Stimulated activated CD4-positive, alpha-beta T cell treated with anti-CD3 and anti-CD28 coated beads, TNF-alpha, amount 100 ng/mL, for 4 hours (primary cell): ENCODE results near the gene PM20D1.
A peak's percentile ranks its signal among the peaks of the same experiment; 100 is the strongest.

Experiments used
- DNase-seq, 3 experiments: peaks; one replicate each; pipeline ENCODE4 v3.0.0-alpha.2; 2020; ENCODE audit warnings: low read depth in 3 of 3

PM20D1 gene

GRCh38 chr1:205804605-205805004, 45.3 kb downstream of the PM20D1 start:
- no peak for DNase-seq

DNA sequence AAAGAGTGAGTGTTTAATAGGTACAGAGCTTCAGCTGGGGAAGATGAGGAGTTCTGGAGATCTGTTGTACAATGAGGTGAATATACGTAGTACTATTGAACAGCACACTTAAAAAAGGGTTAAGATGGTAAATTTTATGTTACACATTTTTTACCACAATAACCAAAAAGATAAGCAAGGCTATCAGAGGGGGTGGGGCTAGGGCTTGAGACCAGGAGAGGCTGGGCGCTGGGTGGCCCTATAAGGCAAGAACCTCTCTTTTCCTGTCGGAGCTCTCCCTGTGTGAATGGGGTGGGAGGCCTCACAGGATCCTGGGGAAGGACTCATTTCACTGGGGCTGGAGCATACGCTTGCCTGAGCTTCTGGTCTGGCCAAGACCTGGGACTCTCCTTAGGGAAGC, 45.9 kb downstream of the PM20D1 start:
- DNase-seq: no peak

DNA sequence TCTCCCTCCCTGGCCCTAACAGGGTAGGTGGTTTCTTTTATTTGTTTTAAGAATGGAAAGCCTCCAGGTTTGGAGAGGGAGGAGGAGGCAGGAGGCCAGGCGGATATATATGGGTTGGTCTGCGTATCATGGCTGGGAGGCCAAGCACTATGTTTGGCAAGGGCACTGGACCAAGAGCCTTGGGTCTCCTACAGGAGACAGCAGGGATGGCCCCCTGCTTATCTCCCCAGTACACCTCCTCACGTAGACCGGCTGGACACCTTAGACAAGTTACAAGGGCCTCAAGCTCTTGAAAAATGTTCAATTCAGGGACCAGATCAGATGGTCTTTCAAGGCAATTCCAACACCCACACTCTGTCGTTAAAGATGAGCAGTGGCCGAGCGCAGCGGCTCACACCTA, 47.9 kb downstream of the PM20D1 start:
- no peak for DNase-seq

- no peak for DNase-seq
These were observed 48.8 kb downstream of the PM20D1 start for GRCh38 chr1:205800981-205801703.

DNA sequence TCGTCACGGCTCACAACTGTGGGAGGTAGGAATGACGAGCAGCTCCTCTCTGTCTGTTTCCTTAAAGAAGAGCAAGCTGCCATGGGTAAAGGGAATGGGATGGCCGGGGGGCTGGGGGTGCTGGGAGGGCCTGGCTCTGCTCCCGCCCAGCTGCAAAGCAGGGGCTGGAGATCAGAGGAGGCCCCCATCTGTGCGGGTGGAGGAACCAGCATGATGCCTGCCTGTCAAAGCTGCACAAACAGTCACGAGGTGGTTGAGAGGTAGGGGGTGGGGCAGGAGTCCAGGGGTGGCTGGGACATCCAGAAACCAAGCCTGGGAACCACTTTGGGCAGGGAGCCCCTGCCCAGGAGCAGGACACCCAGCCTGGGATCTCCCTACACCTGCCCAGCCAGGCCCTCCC, 49.5 kb downstream of the PM20D1 start:
- no peak for DNase-seq

GRCh38 chr1:205798577-205798976, 51.4 kb downstream of the PM20D1 start:
- no peak for DNase-seq

DNA sequence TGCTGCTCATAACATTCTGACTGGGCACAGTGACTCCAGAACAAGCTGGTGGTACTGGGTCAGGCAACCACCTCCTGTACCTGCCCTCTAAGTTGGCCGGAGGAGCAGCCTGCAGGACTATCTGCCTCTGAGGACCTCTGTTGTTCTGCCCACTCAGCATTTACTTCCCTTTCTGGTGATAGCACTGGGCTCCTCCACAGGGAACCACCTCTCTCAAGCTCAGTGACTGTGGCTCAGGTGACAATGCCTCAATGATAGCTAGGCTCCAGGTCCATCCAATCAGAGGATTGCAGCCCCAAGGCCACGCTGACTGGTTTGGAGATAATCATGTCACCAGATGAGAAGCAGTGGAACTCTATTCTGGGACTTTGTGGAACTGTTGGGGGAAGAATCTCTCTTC, 52.8 kb downstream of the PM20D1 start:
- no peak for DNase-seq

- DNase-seq: no peak
These were observed 55.8 kb downstream of the PM20D1 start for GRCh38 chr1:205794011-205794730.

- DNase-seq: no peak
These were observed 56.8 kb downstream of the PM20D1 start for GRCh38 chr1:205792961-205793673.

DNA sequence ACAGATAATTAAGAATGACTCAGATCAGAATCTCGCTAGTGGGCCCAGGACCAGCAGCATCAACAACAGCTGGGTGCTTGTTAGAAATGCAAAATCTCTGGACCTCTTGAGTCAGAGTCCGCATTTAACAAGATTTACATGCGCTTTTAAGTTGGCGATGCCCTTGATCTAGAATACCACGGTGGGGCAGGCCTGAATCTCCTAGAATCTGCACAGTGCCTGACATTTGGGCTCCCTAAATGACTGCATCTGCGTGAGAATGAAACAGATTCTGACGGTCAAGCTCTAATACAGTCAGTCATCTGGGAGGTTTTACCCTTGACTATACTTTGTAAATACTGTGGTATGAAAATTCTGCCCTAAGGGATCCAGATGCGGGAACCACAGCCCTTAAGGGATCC, 57.5 kb downstream of the PM20D1 start:
- DNase-seq: no peak

GRCh38 chr1:205791568-205792180, 58.3 kb downstream of the PM20D1 start:
- peak in 2 of 3 experiments; percentile 27 to 39 for DNase-seq

GRCh38 chr1:205787287-205787916, 62.5 kb downstream of the PM20D1 start:
- DNase-seq: no peak

DNA sequence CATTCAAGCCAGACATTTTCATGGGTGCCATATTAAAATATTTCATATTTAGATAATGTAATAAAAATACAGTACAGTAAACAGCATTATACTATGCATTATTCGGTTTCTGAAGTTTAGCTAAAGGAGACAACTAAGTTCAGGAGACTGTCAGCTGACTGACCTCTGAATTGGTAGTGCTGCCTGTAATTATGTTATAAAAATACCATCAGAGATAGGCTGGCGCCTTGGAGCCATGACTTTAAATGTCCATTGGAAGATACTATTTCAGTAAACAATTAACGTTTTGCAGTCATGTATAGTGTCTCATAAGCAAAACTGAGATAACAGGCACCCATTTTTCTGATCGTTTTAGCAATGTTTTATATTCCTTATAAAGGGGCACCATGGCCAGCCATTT, 63.3 kb downstream of the PM20D1 start:
- no peak for DNase-seq

DNA sequence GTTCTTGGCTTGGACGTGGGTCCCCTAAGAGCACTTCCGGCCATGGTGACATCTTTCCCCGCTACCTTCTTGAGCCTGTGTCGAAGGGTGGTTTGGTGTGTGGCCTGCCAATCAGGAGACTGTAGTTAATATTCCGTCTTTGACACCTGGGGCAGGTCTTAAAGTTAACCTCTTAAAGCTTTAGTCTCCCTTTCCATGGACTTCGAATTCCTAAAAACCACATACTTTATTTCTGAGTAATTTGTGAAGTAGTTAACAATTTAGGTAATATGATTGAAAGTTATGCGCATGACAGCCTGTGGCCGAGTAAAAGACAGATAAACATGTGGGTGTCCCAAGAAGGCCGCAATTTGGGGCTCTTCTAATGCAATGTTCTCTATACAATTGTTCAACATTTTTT, 64.5 kb downstream of the PM20D1 start:
- DNase-seq: no peak

DNA sequence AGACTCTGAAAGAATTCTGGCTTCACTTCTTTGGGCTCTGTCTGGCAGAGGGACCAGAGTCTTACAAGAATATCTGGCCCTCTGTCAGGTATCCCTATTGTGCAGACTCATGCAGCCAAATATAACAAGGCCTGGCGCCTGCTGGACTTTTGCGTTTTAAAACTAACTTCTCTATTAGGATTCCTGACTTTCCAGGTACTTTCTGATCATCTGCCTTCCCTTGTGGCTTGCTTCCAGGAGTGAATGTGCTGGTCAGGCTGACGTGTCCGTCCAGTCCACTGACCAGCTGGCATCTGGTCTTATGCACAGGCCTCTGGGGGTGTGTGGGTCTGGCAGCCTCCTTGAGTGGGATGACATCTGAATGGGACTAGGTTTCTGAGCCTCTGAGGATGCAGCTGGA, 66.0 kb downstream of the PM20D1 start:
- no peak for DNase-seq

GRCh38 chr1:205783433-205783795, 66.5 kb downstream of the PM20D1 start:
- no peak for DNase-seq

- no peak for DNase-seq
These were observed 67.1 kb downstream of the PM20D1 start for GRCh38 chr1:205782627-205783432.

DNA sequence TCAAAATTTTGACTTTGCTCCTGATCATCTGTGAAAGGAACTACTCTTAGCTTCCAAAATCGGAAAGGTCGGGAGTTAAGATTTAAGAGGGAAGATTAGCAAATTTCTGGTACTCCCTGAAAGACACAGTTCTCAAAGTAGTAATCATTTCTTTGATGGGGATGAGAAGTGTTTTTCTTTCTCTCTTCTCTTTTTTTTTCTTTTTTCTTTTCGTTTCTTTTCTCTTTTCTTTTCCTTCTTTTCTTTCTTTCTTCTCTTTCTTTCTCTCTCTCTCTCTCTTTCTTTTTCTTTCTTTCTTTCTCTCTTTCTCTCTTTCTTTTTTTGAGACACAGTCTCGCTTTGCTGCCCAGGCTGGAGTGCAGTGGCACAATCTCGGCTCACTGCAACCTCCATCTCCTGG, 69.6 kb downstream of the PM20D1 start:
- no peak for DNase-seq
